ENCODE data around the gene WDR62.

WDR62 gene

DNA sequence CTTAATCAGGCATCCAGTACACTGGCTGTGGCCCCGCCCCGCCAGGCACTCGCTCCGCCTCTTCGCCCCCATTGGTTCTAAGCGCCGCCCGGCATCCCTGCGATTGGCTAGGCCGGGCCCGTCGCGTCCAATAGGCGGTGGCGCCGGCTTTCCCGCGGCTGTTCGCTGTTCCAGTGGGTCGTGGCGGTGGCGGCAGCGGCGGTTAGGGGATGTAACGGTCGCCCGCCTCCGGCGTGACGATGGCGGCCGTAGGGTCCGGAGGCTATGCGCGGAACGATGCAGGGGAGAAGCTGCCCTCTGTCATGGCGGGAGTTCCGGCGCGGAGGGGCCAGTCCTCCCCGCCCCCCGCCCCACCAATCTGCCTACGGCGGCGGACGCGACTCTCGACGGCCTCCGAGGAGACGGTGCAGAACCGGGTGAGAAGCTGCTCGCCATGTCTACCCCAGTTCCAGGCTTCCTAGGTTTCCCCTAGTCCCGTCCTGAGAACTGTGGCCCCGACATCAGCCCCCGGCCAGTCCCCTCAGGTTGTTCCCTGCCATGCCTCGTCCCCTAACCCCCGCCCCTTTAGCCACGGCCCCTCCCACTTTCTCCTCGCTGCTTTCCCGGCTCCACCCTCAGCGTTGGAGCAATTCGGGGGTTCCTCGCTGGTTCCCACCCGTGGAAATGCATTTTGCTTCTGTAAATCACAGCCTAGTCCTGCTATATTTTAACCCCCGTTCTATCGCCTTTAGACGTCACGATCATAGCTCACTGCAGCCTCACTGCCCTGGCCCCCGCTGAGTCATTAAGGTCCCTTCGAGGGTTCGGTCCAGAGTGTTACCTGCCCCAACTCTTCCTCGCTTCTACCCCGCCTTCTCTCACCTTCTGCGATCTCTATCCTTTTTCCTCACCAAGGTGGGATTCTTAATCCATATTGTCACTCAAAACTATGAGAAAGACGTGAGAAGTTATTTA lies at the start of gene WDR62:
TSS of gene WDR62 (plus strand) at position 165 of the 954 bp plus-strand sequence. CDS start at position 240, 75 bp downstream.
- peak; percentile 95 for DNase-seq

- no peak for DNase-seq
Measured at GRCh38 chr19:36006955-36007354, 47.7 kb upstream of the WDR62 start.

DNA sequence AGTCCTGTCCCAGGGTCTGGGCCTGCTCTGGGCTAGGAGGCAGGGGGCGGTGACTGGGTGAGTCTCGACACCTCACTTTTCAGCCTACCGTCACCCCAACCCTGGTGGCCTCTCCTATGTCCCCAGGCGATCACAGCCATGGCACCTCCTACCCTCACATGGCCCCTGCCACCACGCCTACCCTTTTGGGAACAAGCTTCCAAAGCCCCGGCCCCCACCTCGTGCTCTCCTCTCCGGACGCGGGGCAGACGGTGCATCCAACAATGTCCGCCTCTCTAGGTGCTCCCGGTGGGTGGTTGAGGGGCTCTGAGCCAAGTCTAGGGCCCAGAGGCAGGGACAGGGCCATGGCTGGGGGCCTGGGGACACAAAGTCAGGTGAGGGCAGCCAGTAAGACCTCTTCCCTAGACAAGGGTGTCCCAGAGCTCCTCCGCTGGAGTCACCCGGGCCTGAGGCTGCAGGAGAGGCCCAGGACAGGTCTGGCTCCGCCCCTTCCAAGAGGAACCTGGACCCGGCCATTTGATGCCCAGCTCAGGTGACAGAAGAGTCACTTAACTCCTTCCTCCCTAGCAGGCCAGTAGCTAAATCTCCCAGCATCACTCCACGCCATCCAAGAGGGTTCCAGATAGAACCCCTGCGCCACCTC lies 46.2 kb upstream of the WDR62 start, which contains the start of gene SYNE4:
TSS of gene SYNE4 (minus strand) at position 478 of the 643 bp plus-strand sequence. CDS start at position 346, 132 bp downstream.
- DNase-seq = no peak

- DNase-seq = peak; percentile 66
Measured at GRCh38 chr19:36009220-36009619, 45.5 kb upstream of the WDR62 start.

DNA sequence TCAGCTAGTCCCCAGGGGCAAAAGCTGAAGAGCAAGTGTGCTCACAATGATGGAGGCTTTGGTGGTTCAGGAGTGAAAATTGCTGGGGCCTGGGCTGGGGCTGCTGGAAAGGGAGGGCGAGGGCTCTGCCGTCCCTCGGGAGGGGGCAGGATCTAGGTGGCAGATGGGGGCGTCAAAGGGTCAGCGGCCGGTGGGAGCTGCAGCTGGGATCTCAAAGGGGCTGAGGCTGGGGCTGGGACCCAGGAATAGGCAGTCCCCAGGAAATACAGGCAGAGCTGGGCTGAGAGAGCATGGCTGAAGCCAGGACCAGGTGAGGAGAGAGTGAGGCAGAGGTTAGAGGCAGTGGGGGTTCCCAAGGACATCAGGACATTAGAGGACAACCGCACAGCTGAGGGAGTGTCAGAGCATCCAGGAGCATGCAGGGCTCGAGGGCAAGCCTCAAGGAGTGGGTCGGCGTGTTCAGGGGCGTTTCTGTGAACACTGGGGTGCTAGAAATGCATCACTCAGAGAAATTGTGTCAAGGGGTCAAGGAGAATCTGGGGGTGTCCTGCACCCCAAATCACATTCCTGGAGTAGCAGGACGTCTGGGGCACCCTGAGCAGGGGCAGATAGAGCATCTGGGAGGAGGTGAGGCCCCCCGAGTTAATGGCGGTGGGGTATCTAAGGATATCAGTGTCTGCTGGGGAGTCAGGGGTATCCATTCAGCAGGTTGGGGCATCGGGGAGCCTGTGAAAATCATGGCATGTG lies 44.9 kb upstream of the WDR62 start:
- no peak for DNase-seq

- no peak for DNase-seq
Measured at GRCh38 chr19:36010402-36010801, 44.3 kb upstream of the WDR62 start.

DNA sequence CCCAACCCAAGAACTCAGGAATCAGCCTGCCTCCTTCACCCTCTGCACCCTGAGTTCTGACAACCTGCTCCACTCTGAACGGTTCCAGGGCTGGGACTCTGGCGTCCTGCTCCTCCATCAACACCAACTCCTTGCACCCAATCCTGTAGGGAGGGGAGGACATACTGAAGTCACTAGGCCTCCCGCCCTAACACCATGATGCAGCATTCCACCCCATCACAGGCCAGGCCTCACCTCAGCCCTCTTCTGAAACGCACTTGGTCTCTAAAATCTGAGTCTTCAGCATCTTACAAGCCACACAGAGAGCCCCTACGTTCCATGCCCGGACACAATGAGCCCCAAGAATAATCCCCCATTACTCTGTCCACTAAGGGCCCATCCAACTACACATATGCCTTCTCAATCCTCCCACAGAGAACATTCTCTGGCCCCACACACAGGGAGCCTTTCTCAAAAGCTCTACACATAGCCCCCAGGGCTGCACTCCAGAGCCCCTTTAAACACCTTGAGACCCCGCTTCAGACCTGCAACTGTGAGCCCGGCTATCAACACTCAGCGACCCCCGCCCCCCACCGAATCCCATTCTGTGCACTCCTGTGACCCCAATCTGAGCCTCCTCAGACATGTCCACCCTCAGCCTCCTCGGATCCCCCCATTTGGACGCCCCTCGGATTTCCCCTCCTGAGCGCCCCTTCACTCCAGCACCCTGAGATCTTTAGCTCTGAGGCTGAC lies 41.3 kb upstream of the WDR62 start:
- DNase-seq = no peak

DNA sequence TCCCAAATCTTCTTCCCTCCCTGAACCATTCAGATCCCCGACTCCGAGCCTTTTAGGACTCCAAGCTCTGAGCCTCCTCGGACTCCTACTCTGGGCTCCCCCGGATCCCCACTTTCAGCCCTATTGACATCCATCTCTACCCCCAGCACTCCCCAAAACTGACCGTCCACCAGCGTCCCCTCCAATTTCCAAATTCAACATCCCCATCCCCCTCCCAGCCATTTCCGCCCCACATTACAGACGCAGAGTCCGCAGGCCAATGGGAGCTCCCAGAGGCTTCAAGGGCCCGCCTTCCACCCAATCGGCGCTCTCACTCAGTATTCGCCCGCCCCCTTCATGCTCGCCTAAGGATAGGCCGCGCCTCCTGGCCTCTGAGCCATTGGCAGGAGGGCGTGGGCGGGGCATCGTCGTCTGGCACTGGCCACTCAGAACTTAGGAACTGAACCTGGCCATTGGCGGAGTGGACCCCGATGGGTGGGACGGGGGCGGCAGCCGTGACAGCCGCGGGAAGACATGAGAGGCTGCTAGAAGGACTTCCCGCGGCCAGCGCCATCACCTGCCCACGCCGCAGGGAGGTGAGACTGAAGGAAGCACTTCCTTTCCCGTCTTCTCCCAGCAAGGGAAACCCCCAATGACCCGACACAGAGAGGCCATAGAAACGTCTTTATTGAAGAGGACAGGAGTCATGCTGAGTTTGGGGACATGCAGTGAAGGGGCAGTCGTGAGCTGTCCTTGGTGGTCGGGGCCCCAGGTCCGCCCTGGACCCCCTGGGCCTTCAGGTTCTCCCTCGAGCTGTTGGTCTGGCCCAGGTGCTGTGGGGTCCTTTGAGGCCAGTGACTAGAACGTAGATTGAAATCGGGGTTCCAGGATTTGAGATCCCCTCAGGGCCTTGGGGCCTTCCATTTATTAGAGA lies 40.4 kb upstream of the WDR62 start, which contains the start of gene ALKBH6:
TSS of gene ALKBH6 (minus strand) at position 202 of the 913 bp plus-strand sequence. CDS start 816 bp downstream, outside the sequence.
- peak; percentile 100 for DNase-seq

DNA sequence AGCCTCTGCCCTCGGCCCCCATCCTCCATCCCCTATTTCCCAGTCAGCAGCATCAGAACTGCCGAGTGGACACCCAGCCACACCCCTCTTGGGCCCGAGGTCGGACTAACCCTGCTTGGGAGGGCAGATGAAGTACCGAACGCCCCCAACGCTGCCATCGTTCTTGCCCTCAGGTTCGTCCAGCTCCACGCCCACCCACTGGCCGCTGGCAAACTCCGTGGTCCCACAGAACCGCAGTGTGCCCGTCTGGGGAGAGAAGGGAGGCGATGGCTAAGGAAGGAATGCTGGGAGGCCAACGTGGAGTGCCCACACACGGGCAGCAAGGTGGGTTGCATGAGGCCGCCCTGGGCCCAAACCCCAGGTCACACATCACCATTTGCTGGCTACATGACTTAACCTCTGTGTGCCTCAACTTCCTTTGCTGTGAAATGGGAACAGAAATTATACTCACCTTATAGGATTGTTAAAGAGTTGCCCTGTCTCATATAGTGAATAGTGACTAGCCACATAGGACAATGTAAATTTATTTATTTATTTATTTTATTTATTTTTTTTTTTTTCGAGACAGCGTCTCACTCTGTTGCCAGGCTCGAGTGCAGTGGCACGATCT lies 35.5 kb upstream of the WDR62 start:
- no peak for DNase-seq

- DNase-seq = no peak
Measured at GRCh38 chr19:36023432-36023831, 31.3 kb upstream of the WDR62 start.

DNA sequence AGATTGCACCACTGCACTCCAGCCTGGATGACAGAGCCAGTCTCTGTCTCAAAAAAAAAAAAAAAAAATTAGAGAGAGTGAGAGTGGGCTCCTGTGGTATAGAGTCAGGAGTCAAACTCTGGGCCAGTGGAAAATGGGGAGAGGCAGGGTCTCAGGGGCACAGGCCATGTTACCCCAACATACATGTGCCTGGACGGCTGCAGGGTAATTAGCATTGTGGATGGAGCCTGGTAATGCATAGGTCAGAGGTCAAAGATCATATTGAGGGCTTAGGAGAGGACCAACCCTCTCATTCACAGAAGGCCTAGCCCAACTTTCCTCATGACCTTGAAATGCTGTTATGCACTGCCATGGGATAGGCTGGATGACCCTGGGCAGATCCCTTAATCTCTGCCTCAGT lies 29.2 kb upstream of the WDR62 start:
- no peak for DNase-seq

DNA sequence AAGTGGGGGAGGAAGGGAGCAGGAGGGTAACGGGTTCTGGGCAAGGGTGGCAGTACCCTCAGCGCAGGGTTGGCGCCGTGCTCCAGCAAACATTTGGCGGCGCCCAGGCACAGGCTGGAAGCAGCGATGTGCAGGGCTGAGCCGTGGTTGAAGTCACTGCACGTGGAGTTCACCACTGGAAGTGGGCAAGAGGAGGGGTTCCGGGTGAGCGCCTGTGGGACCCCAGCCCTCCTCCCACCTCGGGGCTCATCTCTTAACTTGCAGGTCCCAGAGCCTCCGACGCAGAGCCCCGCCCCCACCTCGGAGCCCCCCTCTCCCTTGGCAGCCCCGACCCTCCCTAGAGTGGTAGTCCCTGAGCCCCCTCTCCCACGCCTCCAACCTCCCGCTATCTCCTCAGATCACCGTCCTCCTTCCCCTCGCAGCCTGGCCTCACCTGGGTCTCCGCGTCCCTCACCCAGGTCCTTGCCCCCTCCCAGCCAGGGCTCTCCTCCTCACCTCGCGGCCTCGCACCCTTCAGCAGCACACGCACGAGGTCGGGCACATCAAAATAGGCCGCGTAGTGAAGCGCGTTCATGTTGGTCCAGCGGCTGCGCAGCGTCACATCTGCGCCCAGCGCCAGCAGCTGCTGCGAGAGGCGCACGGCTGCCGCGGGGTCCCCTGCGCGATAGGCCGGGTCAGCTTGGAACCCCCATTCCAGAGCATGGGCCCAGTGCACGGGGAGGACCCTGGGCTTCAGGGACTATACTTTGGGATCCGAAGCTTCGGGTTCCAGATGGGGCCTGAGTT lies 28.4 kb upstream of the WDR62 start:
- no peak for DNase-seq

- DNase-seq = no peak
Measured at GRCh38 chr19:36027696-36028095, 27.0 kb upstream of the WDR62 start.

DNA sequence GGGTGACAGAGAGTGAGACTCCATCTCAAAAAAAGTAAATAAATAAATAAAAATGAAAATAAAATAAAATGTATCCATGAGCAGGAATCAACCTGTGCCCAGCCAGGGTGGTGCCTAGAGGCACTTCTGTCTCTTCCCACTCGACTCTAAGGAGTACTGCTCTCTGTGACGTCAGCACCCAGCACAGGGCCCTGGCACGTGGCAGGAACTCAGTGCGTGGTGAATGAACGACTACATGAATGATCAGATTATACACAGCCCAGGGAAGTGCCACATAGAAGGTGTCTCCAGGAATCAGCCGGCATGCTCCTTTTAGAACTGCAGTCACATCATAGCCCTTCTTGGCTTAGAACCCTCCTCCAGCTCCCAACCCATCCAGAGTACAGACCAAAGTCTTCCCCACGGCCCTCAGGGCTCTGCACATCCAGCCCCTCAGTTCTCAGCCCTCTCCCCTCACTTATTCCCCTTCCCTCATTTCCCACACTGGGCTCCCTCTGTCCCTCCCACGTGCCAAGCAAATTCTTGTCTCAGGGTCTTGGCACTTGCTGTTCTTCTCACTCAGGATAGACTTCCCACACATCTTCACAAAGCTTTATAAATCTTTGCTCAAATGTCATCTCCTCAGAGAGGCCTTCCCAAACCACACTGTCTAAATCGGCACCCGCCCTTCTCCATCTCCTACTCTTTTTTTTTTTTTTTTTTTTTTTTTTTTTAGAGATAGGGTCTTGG lies 26.2 kb upstream of the WDR62 start:
- DNase-seq = no peak

DNA sequence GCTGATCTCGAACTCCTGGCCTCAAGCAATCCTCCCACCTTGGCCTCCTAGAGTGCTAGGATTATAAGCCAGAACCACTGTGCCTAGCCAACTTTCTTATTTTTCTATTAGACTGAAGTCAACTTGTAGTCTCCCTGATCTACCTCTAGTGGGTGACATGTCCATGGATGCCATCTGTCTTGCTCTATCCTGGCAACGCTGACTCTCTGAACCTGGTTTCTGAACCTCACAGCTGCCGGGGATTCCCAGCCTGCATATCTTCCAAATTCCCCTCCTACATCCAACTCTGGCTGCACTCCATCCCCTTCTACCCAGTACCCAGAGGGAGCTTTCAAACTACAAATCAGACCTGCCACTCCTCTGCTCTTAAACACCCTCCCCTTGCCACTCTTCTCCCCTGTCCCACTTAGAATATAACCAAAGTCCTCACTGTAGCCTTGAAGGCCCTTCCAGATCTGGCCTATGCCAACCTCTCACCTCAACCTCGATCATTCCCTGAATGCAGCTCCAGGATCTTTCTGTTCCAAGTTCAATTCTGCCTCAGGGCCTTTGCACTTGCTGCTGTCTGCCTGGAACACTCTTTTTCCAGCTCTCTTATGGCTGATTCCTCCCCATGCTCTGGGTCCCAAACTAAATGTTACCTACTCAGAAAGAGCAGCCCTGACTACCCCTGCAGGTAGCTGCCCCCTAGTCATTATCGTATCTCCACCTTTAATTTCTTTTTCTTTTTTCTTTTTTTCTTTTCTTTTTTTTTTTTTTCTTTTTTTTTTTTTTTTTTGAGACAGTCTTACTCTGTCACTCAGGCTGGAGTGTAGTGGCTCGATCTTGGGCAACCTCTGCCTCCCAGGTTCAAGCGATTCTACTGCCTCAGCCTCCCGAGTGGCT lies 24.2 kb upstream of the WDR62 start:
- no peak for DNase-seq

GRCh38 chr19:36031308-36031707 lies 23.4 kb upstream of the WDR62 start:
- DNase-seq = no peak

GRCh38 chr19:36032251-36033104 lies 22.2 kb upstream of the WDR62 start, which contains the start of gene CLIP3:
Gene CLIP3 (minus strand): TSS chr19:36032873. CDS start chr19:36032357, 516 bp downstream.
- peak; percentile 57 for DNase-seq
